Skin of body (tissue), 2 donors: ENCODE data around the gene STMN1. TPM values are rescaled to one million over a fixed set of nuclear protein-coding genes. Genes with fewer than 3 reads are reported as not detected.
A peak's percentile ranks its signal among the peaks of the same experiment; 100 is the strongest.

Experiments
- DNase-seq: peaks from one replicate; lab custom pipeline; 2025; lab: John Stamatoyannopoulos, UW
- total RNA-seq: library from RNA; depleted of rRNA; stranded (reverse); fragments of >200 nt; gene quantifications from one replicate; pipeline ENCODE4 v1.2.3, GENCODE V29; 2014

STMN1 gene
- total RNA-seq, 1 donor from 2014 or later = 147 TPM

DNA sequence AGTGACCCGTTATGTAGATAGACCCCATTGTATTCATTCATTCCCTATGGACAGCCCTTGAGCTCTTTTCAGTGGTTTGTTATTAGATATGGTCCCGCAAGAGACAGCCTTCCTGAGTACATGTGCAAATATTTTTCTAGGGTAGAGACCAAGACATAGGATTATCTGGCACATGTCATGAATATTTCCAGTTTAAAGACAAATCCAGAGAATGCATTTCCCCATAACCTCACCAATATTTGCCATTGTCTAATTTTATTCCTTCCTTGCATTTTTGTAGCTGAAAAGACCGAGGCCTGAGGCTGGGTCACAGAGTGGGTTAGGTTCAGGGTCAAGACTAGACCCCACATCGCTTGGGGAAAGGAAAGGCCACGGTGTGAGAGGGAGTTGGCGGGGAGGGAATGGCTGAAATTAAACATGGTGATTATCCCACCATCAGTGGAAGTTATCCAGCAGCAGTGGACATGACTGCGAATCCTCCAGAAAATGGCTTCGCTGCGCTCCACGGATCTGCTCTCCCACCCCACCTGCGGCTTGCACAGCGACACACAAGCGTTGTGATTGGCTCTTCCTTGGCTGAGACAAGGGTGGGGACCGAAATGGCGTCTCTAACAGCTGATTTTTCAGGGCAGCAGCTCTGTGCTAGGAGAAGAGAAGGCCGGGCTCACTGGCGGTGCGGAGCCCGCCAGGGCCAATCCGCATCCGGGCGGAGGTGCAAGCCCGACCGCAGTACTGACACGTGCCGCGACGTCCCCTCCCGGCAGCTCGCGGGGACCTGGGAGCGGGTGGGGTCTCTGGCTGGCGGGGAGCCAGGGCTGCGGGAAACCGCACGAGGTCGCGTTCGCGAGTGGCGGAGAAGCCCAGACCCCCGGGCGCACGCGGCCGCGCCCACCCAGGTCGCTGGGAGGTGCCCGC, 16.1 kb upstream of the STMN1 start:
- DNase-seq = peak; percentile 40

DNA sequence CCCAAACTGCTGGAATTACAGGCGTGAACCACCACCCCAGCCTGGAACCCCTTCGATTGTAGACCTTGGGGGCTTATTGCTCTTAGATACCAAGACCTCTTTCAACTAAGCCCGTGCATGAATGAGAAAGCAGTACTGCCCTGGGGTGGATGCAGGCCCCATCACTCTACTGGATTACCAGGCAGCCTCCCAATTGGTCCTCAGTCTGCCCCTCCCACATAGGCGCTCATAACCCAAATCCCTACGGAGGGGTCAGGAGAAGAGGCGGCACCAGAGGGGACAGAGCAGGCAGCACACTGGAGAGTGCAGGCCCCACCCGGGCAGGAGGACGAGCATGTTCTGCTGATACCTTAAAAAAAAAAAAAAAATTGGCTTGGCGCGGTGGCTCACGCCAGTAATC, 12.4 kb upstream of the STMN1 start:
- DNase-seq = no peak

DNA sequence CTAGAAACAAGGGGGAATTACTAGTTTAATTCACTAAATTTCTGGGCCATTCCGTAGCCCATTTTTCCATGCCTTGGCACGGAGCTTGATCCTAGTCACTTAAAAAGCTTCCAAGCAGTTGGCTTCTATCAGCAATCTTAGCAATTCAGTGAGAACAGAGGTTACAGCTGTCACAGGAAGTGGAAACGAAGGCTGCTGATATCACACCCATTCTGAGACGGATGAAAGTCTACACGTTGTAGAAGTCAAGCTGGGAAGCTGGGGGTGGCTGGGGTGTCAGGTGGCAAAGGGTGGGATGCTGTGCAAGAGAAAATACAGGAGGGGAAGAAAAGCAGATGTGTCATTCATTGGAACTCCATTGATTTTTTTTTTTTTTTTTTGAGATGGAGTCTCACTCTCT, 11.8 kb upstream of the STMN1 start:
- DNase-seq = no peak

DNA sequence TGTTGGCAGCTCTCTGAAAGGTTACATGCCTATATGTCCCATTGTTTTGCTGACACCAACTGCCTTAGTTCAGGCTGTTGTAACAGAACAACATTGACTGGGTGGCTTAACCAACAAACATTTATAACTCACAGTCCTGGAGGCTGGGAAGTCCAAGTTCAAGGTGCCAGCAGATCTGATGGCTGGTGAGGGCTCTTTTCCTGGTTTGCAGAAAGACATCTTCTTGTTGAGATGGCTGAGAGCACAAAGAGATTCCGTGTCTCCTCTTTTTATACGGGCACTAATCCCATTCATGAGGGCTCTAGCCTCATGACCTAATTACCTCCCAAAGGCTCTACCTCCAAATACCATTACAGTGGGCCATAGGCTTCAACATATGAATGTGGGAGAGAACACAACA, 10.2 kb upstream of the STMN1 start:
- DNase-seq = no peak

DNA sequence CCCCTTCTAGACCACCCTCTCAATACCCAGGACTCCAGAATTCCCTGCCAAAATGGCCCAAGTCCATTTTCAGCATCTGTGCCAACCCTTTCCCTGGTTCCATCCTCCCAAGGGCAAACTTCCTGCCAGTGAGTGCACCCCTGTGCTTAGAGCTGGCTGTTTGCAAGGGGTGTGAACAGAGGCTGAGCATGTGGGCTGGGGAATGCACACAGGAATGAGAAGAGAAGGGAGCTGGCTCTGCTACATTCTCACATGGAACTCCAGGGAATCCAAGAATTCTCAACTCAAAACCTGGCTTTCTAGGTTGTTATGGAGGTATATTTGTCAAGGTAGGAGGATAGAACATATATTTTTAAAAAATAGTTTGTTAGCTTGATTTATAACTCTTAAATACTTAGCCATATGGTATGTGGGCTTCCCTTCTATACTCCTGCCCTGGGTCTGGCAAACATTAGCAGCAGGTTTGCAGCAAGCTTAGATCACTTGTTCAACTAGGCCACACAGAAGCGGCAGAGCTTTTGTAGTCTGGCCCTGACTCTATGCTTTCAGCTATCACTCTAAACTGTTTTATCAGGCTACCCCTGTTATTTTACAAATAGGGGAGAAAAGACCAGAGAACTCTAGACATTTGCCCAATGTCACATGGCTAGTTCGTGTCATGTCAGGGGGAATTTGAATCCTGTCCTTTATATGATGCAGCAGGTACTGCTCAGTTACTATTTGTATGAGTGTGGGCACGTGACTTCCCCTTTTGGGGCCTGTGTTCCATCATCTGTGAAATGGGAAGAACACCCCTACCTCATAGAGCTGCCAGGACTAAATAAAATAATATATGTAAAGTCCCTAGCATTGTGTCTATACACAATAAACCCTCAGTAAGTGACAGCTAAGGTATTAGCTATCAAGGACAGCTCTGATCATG, 8.1 kb upstream of the STMN1 start:
- no peak for DNase-seq

DNA sequence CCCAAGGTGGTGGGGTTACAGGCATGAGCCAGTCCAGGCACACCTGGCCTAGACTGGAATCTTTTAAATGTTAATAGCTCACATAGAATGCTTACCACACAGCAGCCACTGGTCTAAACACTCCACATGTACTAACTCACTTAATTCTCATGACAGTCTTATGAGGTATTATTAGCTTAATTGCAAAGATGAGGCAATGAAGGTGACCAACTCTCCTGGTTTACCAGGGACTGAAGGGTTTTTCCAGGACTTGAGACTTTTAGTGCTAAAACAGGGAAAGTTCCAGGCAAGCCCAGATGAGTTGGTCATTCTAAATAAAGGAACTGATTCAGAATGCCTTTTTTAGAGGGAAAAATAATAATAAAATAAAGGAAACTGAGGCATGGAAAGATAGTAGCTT, 7.0 kb upstream of the STMN1 start:
- DNase-seq = no peak

DNA sequence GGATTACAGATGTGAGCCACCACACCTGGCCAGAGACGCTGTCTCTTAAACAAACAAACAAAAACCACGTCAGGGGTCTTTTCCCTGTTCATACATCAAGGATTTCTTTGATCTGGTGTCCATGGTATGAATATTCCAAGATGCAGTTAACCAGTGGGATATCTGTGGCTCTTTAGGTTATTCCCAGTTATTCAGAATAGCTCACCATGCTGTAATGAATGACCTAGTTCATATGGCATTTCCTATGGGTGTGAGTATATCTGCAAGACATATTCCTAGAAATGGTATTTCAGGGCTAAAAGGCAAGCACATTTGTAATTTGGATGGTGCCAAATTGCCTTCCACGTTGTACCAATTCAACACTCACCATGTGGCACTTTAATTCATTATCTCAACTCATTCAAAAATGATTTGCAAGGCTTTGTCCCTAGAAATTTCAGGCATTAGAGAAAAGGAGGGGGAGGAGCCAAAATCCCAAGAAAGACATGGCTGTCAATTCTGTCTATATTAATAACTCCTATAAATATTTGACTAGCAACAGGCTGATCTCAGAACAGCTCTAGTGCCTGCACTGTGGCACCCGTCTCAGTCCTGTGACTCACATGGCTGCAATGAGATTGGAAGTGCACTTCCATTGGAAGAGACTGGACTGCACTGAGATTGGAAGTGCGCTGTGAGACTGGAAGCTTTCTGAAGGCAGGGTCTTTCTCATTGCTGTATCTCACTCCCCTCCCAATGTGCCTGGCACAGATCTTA, 6.0 kb upstream of the STMN1 start:
- DNase-seq = no peak

DNA sequence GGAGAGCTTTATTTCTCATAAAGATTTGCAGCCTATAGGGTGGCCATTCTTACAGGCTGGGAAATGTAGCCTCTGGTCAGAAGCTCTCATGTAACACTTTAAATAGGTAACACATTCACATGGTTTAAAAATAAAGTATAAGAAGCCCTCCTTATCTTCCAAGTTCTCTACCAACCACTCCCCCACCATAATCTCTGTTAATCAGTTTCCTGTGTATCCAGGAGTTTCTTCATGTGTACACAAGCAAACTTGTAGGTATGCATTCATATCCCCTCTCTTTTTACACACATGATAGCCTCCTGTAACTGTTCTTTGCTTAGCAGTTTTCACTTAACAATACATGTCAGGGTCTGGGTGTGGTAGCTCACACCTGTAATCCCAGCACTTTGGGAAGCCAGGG, 4.9 kb upstream of the STMN1 start:
- DNase-seq = no peak

DNA sequence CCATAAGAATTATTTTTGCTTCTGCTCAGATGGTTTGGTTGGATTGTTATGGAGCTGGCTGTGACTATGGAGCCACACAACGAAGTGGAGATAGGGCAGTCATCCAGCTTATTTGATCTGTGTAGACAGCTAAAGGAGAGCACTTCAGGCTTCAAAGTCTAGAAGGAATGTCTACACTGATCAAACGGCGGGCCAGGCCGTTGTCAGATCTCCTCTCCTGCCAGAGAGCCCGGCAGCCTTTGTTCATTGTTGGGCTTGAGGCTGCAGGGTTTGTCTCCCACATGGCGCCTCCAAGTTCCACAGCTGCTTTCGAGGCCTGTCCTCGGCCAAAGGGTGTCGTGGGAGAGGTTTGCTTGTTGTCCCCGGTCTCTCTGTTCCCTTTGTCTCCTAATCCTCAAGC, 2.8 kb upstream of the STMN1 start:
- no peak for DNase-seq

DNA sequence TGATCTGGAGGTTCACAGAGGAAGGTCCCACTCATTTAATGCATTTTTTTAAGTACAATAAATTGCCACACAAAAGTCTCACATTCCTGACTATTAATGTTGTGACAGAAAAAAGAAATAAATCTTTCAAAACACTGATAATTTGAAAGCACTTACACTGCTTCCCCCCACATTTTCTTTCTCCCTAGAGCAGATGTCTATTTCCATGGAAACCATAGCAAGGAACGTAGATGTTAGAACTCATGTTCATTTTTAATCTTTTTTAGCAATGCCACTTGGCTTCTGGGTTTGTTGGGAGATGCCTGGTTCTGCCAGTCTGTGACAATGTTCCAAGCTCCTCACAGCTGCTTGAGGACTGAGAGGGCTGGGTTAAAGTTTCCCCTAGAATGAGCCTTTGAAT, 1.9 kb upstream of the STMN1 start:
- no peak for DNase-seq

DNA sequence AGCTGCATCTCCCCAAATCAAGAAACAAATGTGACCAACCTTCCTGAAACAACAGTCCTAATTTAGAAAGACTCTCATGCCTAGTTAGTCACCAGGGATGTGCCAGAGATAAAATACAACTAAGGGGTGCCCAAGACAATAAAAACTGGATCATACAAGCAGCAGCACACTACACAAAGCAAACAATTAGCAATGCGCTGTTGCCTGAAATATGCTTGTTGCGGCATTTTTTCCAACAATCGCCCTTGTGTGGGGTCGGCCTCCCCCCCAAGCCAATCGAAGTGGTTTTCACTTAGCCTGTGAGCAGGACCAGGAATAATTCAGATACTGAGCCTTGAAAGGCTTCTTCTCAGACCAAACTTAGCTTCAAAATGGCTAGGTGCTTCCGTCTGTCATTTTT, 1.4 kb upstream of the STMN1 start:
- DNase-seq = no peak

DNA sequence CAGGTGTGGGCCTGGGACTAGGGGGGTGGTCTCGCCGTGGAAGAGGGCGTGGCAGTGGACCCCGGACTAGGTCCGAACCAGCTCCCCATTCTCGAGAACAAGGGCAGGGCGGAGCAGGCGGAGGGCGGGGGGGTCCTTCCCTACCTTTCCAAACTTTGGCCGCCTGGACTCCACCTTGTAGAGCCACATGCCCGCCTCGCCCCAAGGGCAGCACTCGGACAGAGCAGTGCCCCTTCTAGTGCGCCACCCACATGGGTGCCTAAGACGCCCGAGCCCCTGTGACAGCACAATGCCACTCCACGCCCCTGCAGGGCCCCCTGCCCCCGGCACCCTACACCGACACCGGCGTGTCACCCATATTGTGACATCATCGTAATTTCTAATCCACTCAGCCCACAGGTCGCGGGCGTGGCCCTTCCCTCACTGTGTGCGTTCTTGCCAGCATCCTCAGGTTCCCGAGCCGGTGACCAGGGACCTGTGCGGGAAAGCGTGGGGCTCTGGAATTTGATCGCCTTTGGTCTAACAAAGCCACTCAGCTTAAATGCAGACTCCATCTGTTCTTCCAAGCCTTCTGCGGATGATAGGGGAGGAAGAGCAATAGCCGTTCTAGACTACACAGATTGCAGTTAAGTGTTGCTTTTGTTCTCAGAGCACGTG, 553 bp upstream of the STMN1 start:
- no peak for DNase-seq

DNA sequence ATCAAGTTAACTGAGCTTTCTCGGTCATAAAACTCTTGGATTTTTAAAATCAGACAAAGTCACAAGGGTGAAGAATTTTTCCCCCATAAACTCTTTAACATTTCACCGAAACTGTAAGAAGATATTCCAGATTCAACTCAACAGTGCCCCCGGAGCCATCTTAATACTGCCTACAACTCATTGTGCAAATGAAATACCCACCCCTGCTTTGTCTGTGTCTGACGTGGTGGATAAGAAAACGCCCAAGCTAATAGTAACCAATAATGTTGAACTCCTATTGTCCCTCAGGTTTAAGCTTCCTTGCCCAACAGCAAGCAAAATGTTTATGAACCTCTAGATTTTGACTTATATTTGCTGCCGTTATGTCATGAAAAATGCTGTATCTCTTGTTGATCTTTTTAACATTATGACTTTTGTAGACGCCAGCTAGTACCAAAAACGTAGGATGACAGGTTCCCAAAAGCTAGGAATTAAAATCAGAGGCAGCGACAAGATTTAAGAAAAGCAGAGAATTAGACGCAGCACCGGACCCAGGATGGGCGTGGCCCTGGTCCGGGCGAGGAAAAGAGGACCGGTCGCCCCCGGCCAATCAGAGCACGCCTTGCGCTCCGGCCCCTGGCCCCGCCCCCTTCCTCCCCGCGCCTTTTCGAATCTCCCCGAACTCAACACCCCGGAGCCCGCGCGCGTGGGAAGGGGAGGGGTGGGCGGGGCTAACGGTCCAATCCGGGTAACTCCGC, 1.1 kb downstream of the STMN1 start:
- peak; percentile 90 for DNase-seq

DNA sequence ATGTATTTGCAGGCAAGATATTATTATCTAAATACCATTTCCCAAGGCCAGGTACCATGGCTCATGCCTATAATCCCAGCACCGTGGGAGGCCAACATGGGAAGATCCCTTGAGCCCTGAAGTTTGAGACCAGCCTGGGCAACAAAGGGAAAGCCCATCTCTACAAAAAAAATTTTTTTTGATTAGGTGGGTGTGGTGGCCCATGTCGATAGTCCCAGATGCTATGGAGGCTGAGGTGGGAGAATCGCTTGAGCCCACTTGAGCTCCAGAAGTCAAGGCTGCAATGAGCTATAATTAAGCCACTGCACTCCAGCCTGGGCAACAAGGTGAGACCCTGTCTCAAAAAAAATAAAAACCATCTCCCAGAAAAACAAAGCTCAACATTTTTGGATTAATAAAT, 2.2 kb downstream of the STMN1 start:
- no peak for DNase-seq

DNA sequence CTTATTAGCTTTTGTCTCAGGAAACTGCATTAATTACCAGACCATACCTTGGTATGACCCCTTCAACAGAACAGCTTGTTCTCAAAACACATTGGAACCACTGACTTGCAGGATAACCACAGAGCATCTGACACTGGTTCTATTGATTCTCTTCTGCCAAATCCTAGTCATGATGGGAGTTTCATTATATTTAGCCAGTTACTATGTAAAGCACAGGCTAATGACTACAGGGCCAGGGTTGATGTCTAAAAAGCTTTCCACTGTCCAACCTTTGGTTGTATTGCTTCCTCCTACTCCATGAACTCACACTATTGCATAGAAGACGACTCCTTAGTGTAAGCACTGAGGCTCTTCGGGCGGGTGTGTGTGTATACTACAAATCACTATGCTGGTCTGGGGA, 3.8 kb downstream of the STMN1 start:
- DNase-seq = no peak

DNA sequence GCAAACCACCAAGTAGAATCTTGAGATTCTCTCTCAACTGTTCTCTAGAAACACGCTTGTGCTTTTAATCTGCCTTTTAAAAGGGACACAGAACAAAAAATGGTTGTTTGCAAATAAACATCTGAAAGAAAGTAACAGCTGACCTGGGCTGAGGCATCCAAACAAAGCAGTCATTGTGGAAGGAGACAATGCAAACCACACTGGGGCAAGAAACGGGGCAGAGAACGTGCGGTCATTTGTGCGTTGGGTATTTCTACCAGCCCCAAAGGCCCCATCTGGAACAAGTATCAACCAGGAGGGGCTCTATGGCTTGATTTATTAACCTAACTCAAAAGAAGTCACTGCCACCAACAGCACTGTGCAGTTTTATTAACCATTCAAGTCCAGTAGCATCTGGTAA, 6.0 kb downstream of the STMN1 start:
- DNase-seq = no peak

DNA sequence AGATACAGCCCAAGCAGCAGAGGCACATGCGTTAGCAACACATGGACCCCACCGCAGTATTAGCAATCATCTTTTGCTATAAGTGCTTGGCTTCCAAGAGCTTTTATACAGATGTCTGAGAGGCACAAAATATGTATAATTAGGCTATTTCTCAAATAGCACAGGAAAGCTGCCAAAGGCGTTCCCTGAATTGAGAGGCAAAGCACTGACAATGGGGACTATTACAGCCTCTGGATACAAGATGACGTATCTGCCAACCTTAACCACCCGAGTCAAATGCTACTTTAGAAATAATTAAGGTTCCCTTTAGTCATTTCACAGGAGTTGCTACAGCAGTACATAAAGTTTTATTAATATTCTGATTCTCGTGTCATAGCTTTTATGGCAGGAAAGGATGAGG, 6.4 kb downstream of the STMN1 start:
- peak; percentile 78 for DNase-seq

DNA sequence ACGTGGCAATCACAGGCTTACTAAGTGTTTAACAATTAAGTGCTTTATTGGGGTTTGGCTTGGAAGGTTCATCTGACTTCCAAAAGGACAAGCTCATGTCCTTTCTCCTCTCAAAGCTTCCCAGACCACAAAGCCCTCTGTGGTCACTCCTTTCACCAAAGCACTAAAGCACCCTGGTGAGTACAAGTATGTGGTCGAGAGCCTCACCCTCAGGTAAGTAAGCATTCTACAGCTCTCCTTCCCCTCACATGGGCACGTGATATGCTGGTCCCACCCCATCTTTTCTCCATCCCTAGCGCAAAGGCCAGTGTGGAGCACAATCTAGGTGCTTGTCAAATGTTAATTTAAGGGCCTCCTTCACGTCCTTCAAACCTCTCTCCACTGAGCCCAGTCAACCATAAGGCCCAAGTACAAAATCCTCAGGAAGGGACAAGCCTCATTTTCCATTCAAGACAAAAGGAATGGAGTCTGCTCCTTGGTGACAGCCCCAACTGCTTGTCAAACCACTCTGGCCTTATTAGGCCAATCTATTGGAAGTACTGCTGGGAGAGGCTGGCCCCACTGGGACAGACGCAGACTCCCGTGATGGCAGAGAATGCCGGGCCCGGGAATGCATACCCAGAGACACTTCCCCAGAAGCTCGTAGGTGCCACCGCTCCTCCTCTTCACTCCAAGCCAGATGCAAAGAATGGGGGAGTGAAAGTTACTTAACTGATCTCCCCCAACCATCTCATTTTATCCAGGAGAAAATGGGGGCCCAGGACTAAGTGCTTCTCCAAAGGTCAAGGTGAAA, 7.8 kb downstream of the STMN1 start:
- DNase-seq = no peak

DNA sequence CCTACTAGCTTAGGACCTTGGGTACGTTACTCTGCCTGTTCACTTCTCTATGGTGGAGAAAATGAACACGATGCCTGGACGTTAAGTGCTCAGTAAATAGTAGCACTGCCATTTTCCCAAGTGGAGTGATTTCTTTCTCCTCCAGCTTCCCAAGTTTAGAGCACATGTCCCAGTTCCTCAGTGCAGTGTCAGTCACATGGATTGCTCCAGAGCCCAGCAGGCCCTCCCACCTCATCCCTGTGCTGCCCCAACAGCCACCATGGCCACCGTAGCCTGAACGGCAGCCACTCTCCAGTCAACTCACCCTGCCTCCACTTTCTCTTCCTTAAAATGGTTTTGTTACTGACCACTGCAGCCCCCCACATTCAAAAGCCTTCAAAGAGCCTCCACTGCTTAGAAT, 8.5 kb downstream of the STMN1 start:
- no peak for DNase-seq

DNA sequence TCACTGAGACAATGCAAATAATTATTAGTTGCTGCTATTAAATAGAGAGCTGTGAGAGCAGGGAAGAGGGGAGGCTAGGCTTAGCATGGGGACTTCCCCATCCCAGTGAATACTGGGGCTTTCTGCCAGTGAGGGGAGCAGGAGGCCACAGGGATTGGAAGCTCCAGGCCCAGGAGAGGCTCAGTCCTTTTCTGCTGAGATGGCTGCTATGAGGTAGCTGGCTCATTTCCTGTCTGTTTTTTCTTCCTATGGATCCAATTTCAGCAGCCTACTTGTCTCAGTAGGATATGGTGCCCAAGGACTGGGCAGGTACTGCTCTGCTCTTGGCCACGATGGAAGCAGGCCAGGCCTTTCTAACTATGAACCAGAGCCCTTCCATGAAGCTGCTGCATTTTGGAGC, 10.0 kb downstream of the STMN1 start:
- DNase-seq = no peak
